NB4 (cell line): ENCODE measurements around the gene ARPP21.

Source experiments
- CTCF ChIP-seq: IDR thresholded peaks from one replicate; pipeline ENCODE4 v1.5.1; 2012; ENCODE audit warnings: low read depth, low read length
- MAX ChIP-seq: IDR thresholded peaks from 2 replicates; pipeline ENCODE4 v1.6.1; 2011; ENCODE audit warnings: low read depth, low read length
- MYC ChIP-seq: IDR thresholded peaks from 2 replicates; pipeline ENCODE4 v1.6.1; 2011; ENCODE audit warnings: low read depth, low read length
- POLR2A ChIP-seq: IDR thresholded peaks from 2 replicates; pipeline ENCODE4 v1.6.1; 2011; ENCODE audit warnings: mild to moderate bottlenecking; ENCODE audit not compliant: insufficient read length; ENCODE audit errors: extremely low read depth

- TF ChIP-seq CTCF (no peak), MYC (no peak), POLR2A (no peak), MAX (no peak)
Observed at GRCh38 chr3:35666888-35667287, 27.6 kb downstream of the ARPP21 start.
